WTC11 (cell line): ENCODE data around the gene SLC7A6OS. TPM values are rescaled to one million over a fixed set of nuclear protein-coding genes. Genes with fewer than 3 reads are reported as not detected.

Source experiments
- ATAC-seq: fragments of 200-7000 bp; cut with Tn5 transposase; 2 replicates; pipeline ENCODE4 v1.10.0; 2021; ENCODE audit warnings: mild to moderate bottlenecking, moderate library complexity
- CTCF ChIA-PET: fragments of 300-600 bp; sonication (Branson Sonifier 250); formaldehyde crosslinking; loops from one replicate; lab custom pipeline; 2021; ENCODE audit warnings: antibody characterized with exemption; lab: Charles Lee
- POLR2A ChIA-PET: fragments of 350-600 bp; sonication (Branson Sonifier 250); formaldehyde crosslinking; loops from one replicate; lab custom pipeline; 2021; ENCODE audit warnings: antibody characterized with exemption; lab: Charles Lee
- DNase-seq: peaks from one replicate; pipeline ENCODE4 v3.0.0; 2021; ENCODE audit warnings: low spot score
- H3K27ac Mint-ChIP-seq: 2 replicates; pipeline ENCODE4 v1.8.0; 2021; ENCODE audit warnings: mixed read lengths
- H3K27me3 Mint-ChIP-seq: 2 replicates; pipeline ENCODE4 v1.8.0; 2021; ENCODE audit warnings: low read depth, mild to moderate bottlenecking, moderate library complexity, mixed read lengths
- H3K36me3 Mint-ChIP-seq: 2 replicates; pipeline ENCODE4 v1.8.0; 2021; ENCODE audit warnings: mixed read lengths
- H3K4me1 Mint-ChIP-seq: 2 replicates; pipeline ENCODE4 v1.8.0; 2022; ENCODE audit warnings: mixed read lengths
- H3K4me3 Mint-ChIP-seq: 2 replicates; pipeline ENCODE4 v1.8.0; 2021; ENCODE audit warnings: mild to moderate bottlenecking, moderate library complexity, mixed read lengths
- H3K9me3 Mint-ChIP-seq: 2 replicates; pipeline ENCODE4 v1.8.0; 2021; ENCODE audit warnings: mixed read lengths
- ARID4B ChIP-seq: sonication (generic); formaldehyde crosslinking; IDR thresholded peaks from 2 replicates; pipeline ENCODE4 v1.8.0; 2023; ENCODE audit warnings: missing genetic modification reagents, mild to moderate bottlenecking, borderline replicate concordance
- FOXK1 ChIP-seq: sonication (generic); formaldehyde crosslinking; IDR thresholded peaks from 2 replicates; pipeline ENCODE4 v1.8.0; 2022; ENCODE audit warnings: mild to moderate bottlenecking, moderate library complexity, missing genetic modification reagents
- GABPB1 ChIP-seq: sonication (generic); formaldehyde crosslinking; IDR thresholded peaks from 2 replicates; pipeline ENCODE4 v1.8.1; 2023; ENCODE audit warnings: mild to moderate bottlenecking, missing genetic modification reagents
- GRHL2 ChIP-seq: fragments of 250-450 bp; sonication (Bioruptor Pico); IDR thresholded peaks from 2 replicates; pipeline ENCODE4 v1.8.0; 2022; ENCODE audit warnings: mild to moderate bottlenecking, moderate library complexity; ENCODE audit not compliant: insufficient replicate concordance, severe bottlenecking
- GTF2I ChIP-seq: fragments of 250-450 bp; sonication (Bioruptor Pico); conservative IDR thresholded peaks from 2 replicates; pipeline ENCODE4 v1.4.0; 2021; ENCODE audit warnings: mild to moderate bottlenecking
- HMGA2 ChIP-seq: fragments of 250-450 bp; sonication (Bioruptor Pico); IDR thresholded peaks from 2 replicates; pipeline ENCODE4 v1.4.0; 2021; ENCODE audit warnings: mild to moderate bottlenecking, moderate library complexity
- MAX ChIP-seq: sonication (generic); formaldehyde crosslinking; IDR thresholded peaks from 2 replicates; pipeline ENCODE4 v1.8.0; 2022; ENCODE audit warnings: mild to moderate bottlenecking, missing genetic modification reagents
- MYBL2 ChIP-seq: sonication (generic); formaldehyde crosslinking; IDR thresholded peaks from 2 replicates; pipeline ENCODE4 v1.8.1; 2023; ENCODE audit warnings: mild to moderate bottlenecking, moderate library complexity, missing genetic modification reagents
- NR1H2 ChIP-seq: sonication (generic); formaldehyde crosslinking; IDR thresholded peaks from 2 replicates; pipeline ENCODE4 v1.9.0; 2021; ENCODE audit warnings: mild to moderate bottlenecking, moderate library complexity, missing genetic modification reagents
- STAT6 ChIP-seq: sonication (generic); formaldehyde crosslinking; conservative IDR thresholded peaks from 2 replicates; pipeline ENCODE4 v1.8.1; 2023; ENCODE audit warnings: mild to moderate bottlenecking, low read depth, missing genetic modification reagents, moderate library complexity
- TEAD1 ChIP-seq: sonication (generic); formaldehyde crosslinking; IDR thresholded peaks from 2 replicates; pipeline ENCODE4 v1.8.0; 2022; ENCODE audit warnings: mild to moderate bottlenecking, missing genetic modification reagents
- TP53 ChIP-seq: sonication (generic); formaldehyde crosslinking; IDR thresholded peaks from 2 replicates; pipeline ENCODE4 v1.8.1; 2023; ENCODE audit warnings: mild to moderate bottlenecking, missing genetic modification reagents
- USF1 ChIP-seq: sonication (generic); formaldehyde crosslinking; IDR thresholded peaks from 2 replicates; pipeline ENCODE4 v1.8.0; 2022; ENCODE audit warnings: mild to moderate bottlenecking, missing genetic modification reagents
- ZNF121 ChIP-seq: sonication (generic); formaldehyde crosslinking; IDR thresholded peaks from 2 replicates; pipeline ENCODE4 v1.8.0; 2023; ENCODE audit warnings: missing genetic modification reagents
- ZNF232 ChIP-seq: sonication (generic); formaldehyde crosslinking; IDR thresholded peaks from 2 replicates; pipeline ENCODE4 v1.8.0; 2022; ENCODE audit warnings: mild to moderate bottlenecking, missing genetic modification reagents
- ZNF317 ChIP-seq: sonication (generic); formaldehyde crosslinking; IDR thresholded peaks from 2 replicates; pipeline ENCODE4 v1.8.1; 2023; ENCODE audit warnings: low read depth, mild to moderate bottlenecking, moderate library complexity, missing genetic modification reagents, borderline replicate concordance
- total RNA-seq: library from RNA; stranded (reverse); gene quantifications from 3 replicates; pipeline ENCODE4 v1.2.3, GENCODE V29; 2021
- TF ChIP-seq, protein P1 (sequence below): fragments of 250-450 bp; sonication (Bioruptor Pico); IDR thresholded peaks from 2 replicates; pipeline ENCODE4 v1.9.0; 2021; ENCODE audit warnings: moderate library complexity, mild to moderate bottlenecking, inconsistent platforms, borderline replicate concordance
- TF ChIP-seq, protein P2 (sequence below): sonication (generic); formaldehyde crosslinking; IDR thresholded peaks from 2 replicates; pipeline ENCODE4 v1.8.1; 2022; ENCODE audit warnings: low read depth, missing genetic modification reagents, borderline replicate concordance
- TF ChIP-seq, protein P3 (sequence below): fragments of 250-450 bp; sonication (Bioruptor Pico); IDR thresholded peaks from 2 replicates; pipeline ENCODE4 v1.9.0; 2021; ENCODE audit warnings: mild to moderate bottlenecking, borderline replicate concordance

The SLC7A6OS gene
- total RNA-seq, 1 experiment from 2014 or later: 22.6 TPM

DNA sequence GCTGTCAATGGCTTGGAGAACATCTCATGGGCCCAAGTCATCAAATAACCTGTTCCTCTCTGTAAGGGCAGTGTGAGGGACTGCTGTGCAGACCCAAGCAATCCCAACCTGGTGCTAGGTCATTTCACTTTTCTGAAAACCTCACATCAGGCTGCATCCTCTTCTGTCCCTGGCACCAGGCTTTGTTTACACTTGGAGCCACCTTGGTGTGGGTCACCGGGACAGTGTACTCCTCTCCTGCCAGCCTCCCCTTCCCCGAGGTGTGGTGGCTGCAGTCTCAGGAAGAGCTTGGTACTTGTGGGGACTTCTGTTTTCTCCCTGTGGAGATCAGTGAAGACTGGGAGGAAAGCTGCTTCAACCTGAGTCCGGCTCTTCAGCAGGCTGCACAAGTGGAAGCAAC lies 12.4 kb downstream of the SLC7A6OS start:
- peaks cover 51% of the 10 kb centered on the region for H3K36me3 Mint-ChIP-seq
- DNase-seq: no peak
- CTCF ChIA-PET: no interaction called here
- POLR2A ChIA-PET: no interaction called here
- no peak overlapping the region for H3K4me3 Mint-ChIP-seq
- TF ChIP-seq ZNF121 (CRISPR knock-in tag): no peak
- no peak for TF ChIP-seq ZNF232 (CRISPR knock-in tag)
- no peak for TF ChIP-seq MYBL2
- TF ChIP-seq, protein P1, sequence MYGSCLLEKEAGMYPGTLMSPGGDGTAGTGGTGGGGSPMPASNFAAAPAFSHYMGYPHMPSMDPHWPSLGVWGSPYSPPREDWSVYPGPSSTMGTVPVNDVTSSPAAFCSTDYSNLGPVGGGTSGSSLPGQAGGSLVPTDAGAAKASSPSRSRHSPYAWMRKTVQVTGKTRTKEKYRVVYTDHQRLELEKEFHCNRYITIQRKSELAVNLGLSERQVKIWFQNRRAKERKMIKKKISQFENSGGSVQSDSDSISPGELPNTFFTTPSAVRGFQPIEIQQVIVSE (CRISPR knock-in tag): no peak
- no peak for TF ChIP-seq USF1
- TF ChIP-seq GRHL2 (CRISPR knock-in tag): no peak
- TF ChIP-seq, protein P2, sequence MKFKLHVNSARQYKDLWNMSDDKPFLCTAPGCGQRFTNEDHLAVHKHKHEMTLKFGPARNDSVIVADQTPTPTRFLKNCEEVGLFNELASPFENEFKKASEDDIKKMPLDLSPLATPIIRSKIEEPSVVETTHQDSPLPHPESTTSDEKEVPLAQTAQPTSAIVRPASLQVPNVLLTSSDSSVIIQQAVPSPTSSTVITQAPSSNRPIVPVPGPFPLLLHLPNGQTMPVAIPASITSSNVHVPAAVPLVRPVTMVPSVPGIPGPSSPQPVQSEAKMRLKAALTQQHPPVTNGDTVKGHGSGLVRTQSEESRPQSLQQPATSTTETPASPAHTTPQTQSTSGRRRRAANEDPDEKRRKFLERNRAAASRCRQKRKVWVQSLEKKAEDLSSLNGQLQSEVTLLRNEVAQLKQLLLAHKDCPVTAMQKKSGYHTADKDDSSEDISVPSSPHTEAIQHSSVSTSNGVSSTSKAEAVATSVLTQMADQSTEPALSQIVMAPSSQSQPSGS: no peak
- TF ChIP-seq TP53 (CRISPR knock-in tag): no peak
- no peak for TF ChIP-seq ZNF317 (CRISPR knock-in tag)
- TF ChIP-seq STAT6 (CRISPR knock-in tag): no peak
- no peak for TF ChIP-seq FOXK1
- no peak for TF ChIP-seq MAX (CRISPR knock-in tag)
- no peak for TF ChIP-seq NR1H2 (CRISPR knock-in tag)
- TF ChIP-seq TEAD1: no peak
- no peak for TF ChIP-seq GABPB1 (CRISPR knock-in tag)
- no peak for TF ChIP-seq HMGA2 (CRISPR knock-in tag)
- no peak for TF ChIP-seq GTF2I (CRISPR knock-in tag)
- no peak for TF ChIP-seq ARID4B (CRISPR knock-in tag)
- TF ChIP-seq, protein P3, sequence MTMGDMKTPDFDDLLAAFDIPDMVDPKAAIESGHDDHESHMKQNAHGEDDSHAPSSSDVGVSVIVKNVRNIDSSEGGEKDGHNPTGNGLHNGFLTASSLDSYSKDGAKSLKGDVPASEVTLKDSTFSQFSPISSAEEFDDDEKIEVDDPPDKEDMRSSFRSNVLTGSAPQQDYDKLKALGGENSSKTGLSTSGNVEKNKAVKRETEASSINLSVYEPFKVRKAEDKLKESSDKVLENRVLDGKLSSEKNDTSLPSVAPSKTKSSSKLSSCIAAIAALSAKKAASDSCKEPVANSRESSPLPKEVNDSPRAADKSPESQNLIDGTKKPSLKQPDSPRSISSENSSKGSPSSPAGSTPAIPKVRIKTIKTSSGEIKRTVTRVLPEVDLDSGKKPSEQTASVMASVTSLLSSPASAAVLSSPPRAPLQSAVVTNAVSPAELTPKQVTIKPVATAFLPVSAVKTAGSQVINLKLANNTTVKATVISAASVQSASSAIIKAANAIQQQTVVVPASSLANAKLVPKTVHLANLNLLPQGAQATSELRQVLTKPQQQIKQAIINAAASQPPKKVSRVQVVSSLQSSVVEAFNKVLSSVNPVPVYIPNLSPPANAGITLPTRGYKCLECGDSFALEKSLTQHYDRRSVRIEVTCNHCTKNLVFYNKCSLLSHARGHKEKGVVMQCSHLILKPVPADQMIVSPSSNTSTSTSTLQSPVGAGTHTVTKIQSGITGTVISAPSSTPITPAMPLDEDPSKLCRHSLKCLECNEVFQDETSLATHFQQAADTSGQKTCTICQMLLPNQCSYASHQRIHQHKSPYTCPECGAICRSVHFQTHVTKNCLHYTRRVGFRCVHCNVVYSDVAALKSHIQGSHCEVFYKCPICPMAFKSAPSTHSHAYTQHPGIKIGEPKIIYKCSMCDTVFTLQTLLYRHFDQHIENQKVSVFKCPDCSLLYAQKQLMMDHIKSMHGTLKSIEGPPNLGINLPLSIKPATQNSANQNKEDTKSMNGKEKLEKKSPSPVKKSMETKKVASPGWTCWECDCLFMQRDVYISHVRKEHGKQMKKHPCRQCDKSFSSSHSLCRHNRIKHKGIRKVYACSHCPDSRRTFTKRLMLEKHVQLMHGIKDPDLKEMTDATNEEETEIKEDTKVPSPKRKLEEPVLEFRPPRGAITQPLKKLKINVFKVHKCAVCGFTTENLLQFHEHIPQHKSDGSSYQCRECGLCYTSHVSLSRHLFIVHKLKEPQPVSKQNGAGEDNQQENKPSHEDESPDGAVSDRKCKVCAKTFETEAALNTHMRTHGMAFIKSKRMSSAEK (CRISPR knock-in tag): no peak
- TF ChIP-seq, all 79 proteins: peak for 0
- Mint-ChIP-seq H3K9me3 (no peaks in the 10 kb centered on the region), H3K4me1 (no peaks in the 10 kb centered on the region; the same call in 1 of the 2 replicates), H3K27me3 (no peaks in the 10 kb centered on the region), H3K27ac (0 out of 2 replicates have a peak overlapping the region, but pooled peaks have one; percentile 11)
- ATAC-seq: no peak
